ENCODE results near the gene EXOC6.
"Not testable (repeated sequence)": the region's sequence is repeated elsewhere in the genome, so short reads cannot be mapped to it uniquely, and the experiment has no call there.

DNA sequence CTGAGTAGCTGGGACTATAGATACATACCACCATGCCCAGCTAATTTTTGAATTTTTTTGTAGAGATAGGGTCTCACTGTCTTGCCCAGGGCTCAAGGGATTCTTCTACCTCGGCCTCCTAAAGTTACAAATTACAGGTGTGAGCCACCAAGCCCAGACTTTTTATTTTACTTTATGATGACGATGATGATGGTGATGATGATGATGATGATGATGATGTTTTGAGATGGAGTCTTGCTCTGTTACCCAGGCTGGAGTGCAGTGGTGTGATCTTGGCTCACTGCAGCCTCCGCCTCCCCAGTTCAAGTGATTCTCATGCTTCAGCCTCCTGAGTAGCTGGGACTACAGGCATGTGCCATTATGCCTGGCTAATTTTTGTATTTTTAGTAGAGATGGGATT lies 252.8 kb downstream of the EXOC6 start:
- TF ChIP-seq, protein P1, sequence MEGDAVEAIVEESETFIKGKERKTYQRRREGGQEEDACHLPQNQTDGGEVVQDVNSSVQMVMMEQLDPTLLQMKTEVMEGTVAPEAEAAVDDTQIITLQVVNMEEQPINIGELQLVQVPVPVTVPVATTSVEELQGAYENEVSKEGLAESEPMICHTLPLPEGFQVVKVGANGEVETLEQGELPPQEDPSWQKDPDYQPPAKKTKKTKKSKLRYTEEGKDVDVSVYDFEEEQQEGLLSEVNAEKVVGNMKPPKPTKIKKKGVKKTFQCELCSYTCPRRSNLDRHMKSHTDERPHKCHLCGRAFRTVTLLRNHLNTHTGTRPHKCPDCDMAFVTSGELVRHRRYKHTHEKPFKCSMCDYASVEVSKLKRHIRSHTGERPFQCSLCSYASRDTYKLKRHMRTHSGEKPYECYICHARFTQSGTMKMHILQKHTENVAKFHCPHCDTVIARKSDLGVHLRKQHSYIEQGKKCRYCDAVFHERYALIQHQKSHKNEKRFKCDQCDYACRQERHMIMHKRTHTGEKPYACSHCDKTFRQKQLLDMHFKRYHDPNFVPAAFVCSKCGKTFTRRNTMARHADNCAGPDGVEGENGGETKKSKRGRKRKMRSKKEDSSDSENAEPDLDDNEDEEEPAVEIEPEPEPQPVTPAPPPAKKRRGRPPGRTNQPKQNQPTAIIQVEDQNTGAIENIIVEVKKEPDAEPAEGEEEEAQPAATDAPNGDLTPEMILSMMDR (IDR thresholded peaks at IDR 0.05): not testable (repeated sequence)
- TF ChIP-seq POLR2A (IDR thresholded peaks at IDR 0.05): not testable (repeated sequence)
